ENCODE data around the gene IL1RAPL1. TPM values are rescaled to one million over a fixed set of nuclear protein-coding genes. Genes with fewer than 3 reads are reported as not detected.

IL1RAPL1 gene
- total RNA-seq, 1 donor from 2014 or later = 2.7 TPM

DNA sequence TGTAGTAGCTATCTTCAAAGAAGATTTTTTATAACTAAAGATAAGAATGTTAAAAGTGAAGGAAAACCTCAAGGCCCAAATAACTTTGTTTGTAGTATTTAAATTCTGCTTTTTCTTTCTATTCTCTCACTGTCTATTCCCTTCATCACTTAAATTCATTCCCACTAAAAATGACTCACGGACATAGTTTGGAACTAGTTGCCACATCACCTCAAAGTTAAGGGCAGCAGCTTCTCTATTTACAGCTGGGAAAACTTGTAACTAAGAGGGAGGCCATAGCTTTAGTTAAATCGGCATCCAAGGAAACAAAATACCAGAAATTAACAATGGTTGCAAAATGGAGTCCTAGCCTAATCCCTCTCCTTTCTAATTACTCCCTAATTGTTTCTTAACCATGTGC is 1302.8 kb downstream of the IL1RAPL1 start:
- Mint-ChIP-seq H3K4me1 (no peaks in the 10 kb centered on the region), H3K9me3 (no peaks in the 10 kb centered on the region), H3K4me3 (no peak overlapping the region), H3K36me3 (ENCODE audit: low read depth) (no peaks in the 10 kb centered on the region), H3K27ac (ENCODE audit: unreplicated experiment) (no peak overlapping the region), H3K27me3 (ENCODE audit: low read depth) (no peaks in the 10 kb centered on the region)
- TF ChIP-seq, protein P1, sequence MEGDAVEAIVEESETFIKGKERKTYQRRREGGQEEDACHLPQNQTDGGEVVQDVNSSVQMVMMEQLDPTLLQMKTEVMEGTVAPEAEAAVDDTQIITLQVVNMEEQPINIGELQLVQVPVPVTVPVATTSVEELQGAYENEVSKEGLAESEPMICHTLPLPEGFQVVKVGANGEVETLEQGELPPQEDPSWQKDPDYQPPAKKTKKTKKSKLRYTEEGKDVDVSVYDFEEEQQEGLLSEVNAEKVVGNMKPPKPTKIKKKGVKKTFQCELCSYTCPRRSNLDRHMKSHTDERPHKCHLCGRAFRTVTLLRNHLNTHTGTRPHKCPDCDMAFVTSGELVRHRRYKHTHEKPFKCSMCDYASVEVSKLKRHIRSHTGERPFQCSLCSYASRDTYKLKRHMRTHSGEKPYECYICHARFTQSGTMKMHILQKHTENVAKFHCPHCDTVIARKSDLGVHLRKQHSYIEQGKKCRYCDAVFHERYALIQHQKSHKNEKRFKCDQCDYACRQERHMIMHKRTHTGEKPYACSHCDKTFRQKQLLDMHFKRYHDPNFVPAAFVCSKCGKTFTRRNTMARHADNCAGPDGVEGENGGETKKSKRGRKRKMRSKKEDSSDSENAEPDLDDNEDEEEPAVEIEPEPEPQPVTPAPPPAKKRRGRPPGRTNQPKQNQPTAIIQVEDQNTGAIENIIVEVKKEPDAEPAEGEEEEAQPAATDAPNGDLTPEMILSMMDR (conservative IDR thresholded peaks at IDR 0.05) = no peak
- DNase-seq (ENCODE audit: low read depth, low spot score) = no peak

DNA sequence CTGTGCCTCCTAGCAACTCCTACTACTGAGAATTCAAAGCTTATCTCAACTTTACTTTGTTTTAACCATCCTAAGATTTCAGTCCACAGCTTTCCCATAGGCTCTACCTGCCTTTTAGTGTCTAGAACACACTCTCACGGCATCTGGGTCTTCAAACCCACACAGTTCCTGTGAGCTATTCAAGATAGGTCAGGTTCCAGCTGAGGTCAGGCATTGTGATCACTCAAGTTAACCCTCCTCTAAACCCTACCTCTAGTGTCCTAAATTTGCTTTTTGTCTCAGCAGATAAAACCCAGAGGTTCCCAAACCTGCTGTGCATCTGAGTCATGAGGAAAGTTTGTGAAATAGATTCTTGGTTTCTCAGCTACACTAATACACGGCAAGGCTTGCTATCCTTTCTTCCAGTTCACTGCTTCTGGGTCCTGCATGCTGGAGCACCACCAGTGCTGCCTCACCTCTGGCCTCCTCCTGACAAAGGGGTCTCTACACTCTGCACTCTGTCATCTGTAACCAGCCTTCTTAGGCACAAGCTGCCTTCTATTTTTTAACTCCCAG is 1303.5 kb downstream of the IL1RAPL1 start:
- Mint-ChIP-seq H3K27me3 (ENCODE audit: low read depth) (no peaks in the 10 kb centered on the region), H3K4me3 (no peak overlapping the region), H3K9me3 (no peaks in the 10 kb centered on the region), H3K4me1 (no peaks in the 10 kb centered on the region), H3K27ac (ENCODE audit: unreplicated experiment) (no peak overlapping the region), H3K36me3 (ENCODE audit: low read depth) (no peaks in the 10 kb centered on the region)
- DNase-seq (ENCODE audit: low read depth, low spot score) = no peak
- TF ChIP-seq, protein P1 (conservative IDR thresholded peaks at IDR 0.05) = no peak

DNA sequence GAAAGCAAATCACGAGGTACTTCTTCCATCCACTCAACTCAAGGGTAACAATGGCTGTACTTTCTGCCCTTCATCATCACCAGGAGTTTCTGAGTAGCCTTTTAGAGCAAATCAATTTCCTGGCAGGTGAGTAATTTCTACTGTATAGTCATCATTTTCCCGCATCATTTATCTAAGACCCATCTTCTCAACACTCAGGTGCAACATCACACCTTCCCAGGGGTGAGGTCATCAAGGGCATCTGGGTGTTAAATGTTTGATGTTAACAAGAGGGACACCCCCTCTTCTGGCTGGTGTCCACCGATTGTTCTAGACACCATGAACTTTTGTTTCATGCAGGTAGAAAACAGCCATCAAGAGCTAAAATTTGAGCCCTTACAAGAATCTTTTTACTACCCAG is 1314.8 kb downstream of the IL1RAPL1 start:
- H3K36me3 Mint-ChIP-seq (ENCODE audit: low read depth) = no peaks in the 10 kb centered on the region
- DNase-seq (ENCODE audit: low read depth, low spot score) = no peak
- H3K27ac Mint-ChIP-seq (ENCODE audit: unreplicated experiment) = peak overlapping the region; percentile 84
- H3K4me1 Mint-ChIP-seq = peaks cover 4% of the 10 kb centered on the region
- no peak overlapping the region for H3K4me3 Mint-ChIP-seq
- H3K27me3 Mint-ChIP-seq (ENCODE audit: low read depth) = no peaks in the 10 kb centered on the region
- TF ChIP-seq, protein P1 (conservative IDR thresholded peaks at IDR 0.05) = no peak
- H3K9me3 Mint-ChIP-seq = peaks cover 2% of the 10 kb centered on the region

DNA sequence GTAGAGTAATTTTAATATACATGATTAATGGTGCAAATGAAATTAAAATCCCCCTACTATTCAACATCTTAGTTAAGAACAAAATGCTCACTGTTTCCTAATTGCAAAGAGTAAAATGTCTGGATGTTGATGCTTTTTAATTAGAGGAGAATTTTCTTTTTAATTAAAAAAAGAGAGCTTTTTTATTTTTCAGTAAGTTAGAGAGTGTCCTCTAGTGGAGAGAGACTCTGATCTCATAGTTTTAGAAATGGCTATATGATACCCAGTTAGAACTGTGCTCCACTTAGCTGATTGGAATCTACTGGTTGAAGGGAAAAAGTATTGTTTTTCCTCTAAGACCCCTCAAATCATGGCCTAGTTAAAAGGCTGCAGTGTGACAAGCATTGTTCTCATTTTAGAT is 1316.1 kb downstream of the IL1RAPL1 start:
- Mint-ChIP-seq H3K4me3 (no peak overlapping the region), H3K27me3 (ENCODE audit: low read depth) (no peaks in the 10 kb centered on the region)

DNA sequence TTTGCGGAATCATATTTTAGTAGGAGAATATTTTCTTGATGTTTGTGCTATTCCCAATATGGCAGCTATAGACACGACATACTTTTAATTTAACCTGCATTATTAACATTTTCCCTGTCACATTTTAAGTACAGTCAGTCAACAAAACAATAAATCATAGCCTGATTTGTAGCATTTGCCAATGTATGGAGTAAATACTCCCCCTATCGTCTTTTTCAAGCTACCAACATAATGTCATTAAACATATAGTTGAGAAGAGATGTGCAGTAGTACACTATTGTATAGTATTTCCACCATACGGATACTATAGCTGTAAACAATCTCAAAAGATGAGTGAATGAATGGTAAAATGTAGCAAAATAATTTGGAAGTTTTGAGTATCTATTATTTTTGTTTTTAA is 1324.4 kb downstream of the IL1RAPL1 start:
- no peaks in the 10 kb centered on the region for H3K36me3 Mint-ChIP-seq (ENCODE audit: low read depth)
- H3K4me1 Mint-ChIP-seq = no peaks in the 10 kb centered on the region
- H3K27ac Mint-ChIP-seq (ENCODE audit: unreplicated experiment) = no peak overlapping the region
- no peak for DNase-seq (ENCODE audit: low read depth, low spot score)
- TF ChIP-seq, protein P1 (conservative IDR thresholded peaks at IDR 0.05) = no peak
- peaks cover 3% of the 10 kb centered on the region for H3K9me3 Mint-ChIP-seq
- H3K4me3 Mint-ChIP-seq = no peak overlapping the region
- no peaks in the 10 kb centered on the region for H3K27me3 Mint-ChIP-seq (ENCODE audit: low read depth)

More for the DNA sequence above, 1316.1 kb downstream of the IL1RAPL1 start:
- Mint-ChIP-seq H3K27ac (ENCODE audit: unreplicated experiment) (no peak overlapping the region), H3K4me1 (peaks cover 4% of the 10 kb centered on the region), H3K9me3 (peaks cover 2% of the 10 kb centered on the region), H3K36me3 (ENCODE audit: low read depth) (no peaks in the 10 kb centered on the region)
- DNase-seq (ENCODE audit: low read depth, low spot score) = no peak
- TF ChIP-seq, protein P1 (conservative IDR thresholded peaks at IDR 0.05) = peak; percentile 53
